Adrenal gland (tissue), 12 donors: ENCODE results near the gene CALHM3. TPM values are rescaled to one million over a fixed set of nuclear protein-coding genes. Genes with fewer than 3 reads are reported as not detected.
"Not testable (repeated sequence)": the region's sequence is repeated elsewhere in the genome, so short reads cannot be mapped to it uniquely, and the experiment has no call there.

Experiments used
- DNase-seq, 7 donors: peaks; one replicate each; pipeline ENCODE4 v3.0.0-alpha.2; 2019 to 2020
- H3K27ac ChIP-seq, 5 donors: fragments of 200-600 bp; sonication (generic) in 4 of 5; 1 replicate in 3 of 5; 2 replicates in 2 of 5; pipeline versions ENCODE4 v1.5.1 to v1.8.0; 2016 to 2020; ENCODE audit warnings: mild to moderate bottlenecking in 1 of 5
- H3K27me3 ChIP-seq: fragments of 200-600 bp; 2 replicates; pipeline ENCODE4 v1.8.0; 2021
- H3K36me3 ChIP-seq, 2 donors: fragments of 200-600 bp; replicated peaks in 1 of 2; 1 replicate in 1 of 2; 2 replicates in 1 of 2; pipeline versions ENCODE4 v1.5.1 to v1.8.0; 2018 to 2022
- H3K4me1 ChIP-seq, 2 donors: fragments of 200-600 bp; replicated peaks in 1 of 2; 1 replicate in 1 of 2; 2 replicates in 1 of 2; pipeline versions ENCODE4 v1.5.1 to v1.8.0; 2018 to 2021
- H3K4me3 ChIP-seq, 4 donors: fragments of 200-600 bp; sonication (generic) in 3 of 4; one replicate each; pipeline ENCODE4 v1.5.1; 2016 to 2018
- H3K9me3 ChIP-seq, 3 donors: fragments of 200-600 bp; sonication (generic) in 1 of 3; replicated peaks in 1 of 3; 1 replicate in 2 of 3; 2 replicates in 1 of 3; pipeline versions ENCODE4 v1.5.1 to v1.8.0; 2016 to 2021
- CTCF ChIP-seq, 6 experiments: fragments of 450-650 bp in 4 of 6; fragments of 200-600 bp in 2 of 6; sonication (generic) in 1 of 6; IDR thresholded peaks; 1 replicate in 5 of 6; 2 replicates in 1 of 6; pipeline versions ENCODE4 v1.5.1 to v1.8.0; 2016 to 2021; ENCODE audit warnings: antibody characterized with exemption in 6 of 6, mild to moderate bottlenecking in 2 of 6, moderate library complexity in 1 of 6
- POLR2A ChIP-seq, 2 donors: fragments of 450-650 bp; IDR thresholded peaks; one replicate each; pipeline ENCODE4 v1.6.1; 2017; ENCODE audit warnings: antibody characterized with exemption in 2 of 2, mild to moderate bottlenecking in 2 of 2, moderate library complexity in 1 of 2
- WGBS, 4 donors: extraction: QIAGEN DNeasy Blood & Tissue Kit in 2 of 4; methylation state at CpG; one replicate each; pipeline versions ENCODE4 v1.1.5 to v1.1.7; 2013 to 2017; 5-methylcytosine and 5-hydroxymethylcytosine counted together
- intact Hi-C, 2 donors: fragments of 100-400 bp; cut with DNase I; formaldehyde crosslinking; loops; one replicate each; pipeline versions ENCODE4 v1.14.1 to v1.15.0; 2022 to 2023
- polyA plus RNA-seq, 3 donors: library from polyadenylated mRNA; stranded (reverse); fragments of 200-250 nt in 2 of 3; fragments of 350-450 nt in 1 of 3; fragmentation: Illumina TruSeq in 1 of 3; extraction: RNeasy Lipid Tissue Mini Kit (QIAGEN cat#74804) in 1 of 3; gene quantifications; one replicate each; pipeline ENCODE4 v1.2.3, GENCODE V29; 2013 to 2014
- total RNA-seq, 9 donors: library from RNA; depleted of rRNA in 4 of 9; stranded (reverse); fragments of >200 nt in 4 of 9; fragments of 120-200 nt in 1 of 9; fragmentation: NEBNext Ultra II Directional in 1 of 9; extraction: Animal tissue kit (Norgen Biotek cat#: 25700) in 1 of 9; gene quantifications; one replicate each; pipeline versions ENCODE4 v1.1.0 to v1.2.4, GENCODE V29; 2013 to 2023
- donor health status: healthy with polysubstance abuse.
- donor health status: Bipolar disorder and iron deficiency.
- donor health status: DM: yes; HTN: yes; CAD: no.
- donor health status: DM: no; HTN: no; CAD: no.
- donor health status: DM: no; HTN: no; CAD: no.
- donor health status: DM: yes; HTN: yes; CAD: no.

Gene CALHM3
- total and polyA plus RNA-seq, 12 donors = 0.03 TPM; not detected in 11

GRCh38 chr10:103510046-103510685, 31.1 kb upstream of the CALHM3 start:
- peak in 1 of 7 donors; percentile 46 for DNase-seq
- peaks cover 0 to under 1% of the 10 kb centered on the region in 2 donors for H3K4me1 ChIP-seq
- intact Hi-C loops = no loop called here
- TF ChIP-seq POLR2A (IDR thresholded peaks at IDR 0.05) (no peak), CTCF (IDR thresholded peaks at IDR 0.05) (no peak)
- WGBS, 4 donors = 78 to 95% (median 88%) methylated on average over 4 to 8 of the region's 8 CpGs
- H3K36me3 ChIP-seq = no peaks in the 10 kb centered on the region
- H3K9me3 ChIP-seq = no peaks in the 10 kb centered on the region
- H3K27ac ChIP-seq = no peak overlapping the region
- H3K4me3 ChIP-seq = no peak overlapping the region
- no peaks in the 10 kb centered on the region for H3K27me3 ChIP-seq

GRCh38 chr10:103507235-103508191, 28.5 kb upstream of the CALHM3 start:
- peak in 2 of 7 donors; percentile 13 to 50 for DNase-seq
- no peaks in the 10 kb centered on the region for H3K9me3 ChIP-seq
- H3K4me3 ChIP-seq = no peak overlapping the region
- 39 to 57% (median 47%) methylated on average over 8 to 10 of the region's 10 CpGs for WGBS, 4 donors
- peaks cover 6 to 12% of the 10 kb centered on the region in 2 donors for H3K4me1 ChIP-seq
- no peak overlapping the region for H3K27ac ChIP-seq
- intact Hi-C loops = no loop called here
- no peaks in the 10 kb centered on the region for H3K36me3 ChIP-seq
- TF ChIP-seq CTCF (IDR thresholded peaks at IDR 0.05) (no peak), POLR2A (IDR thresholded peaks at IDR 0.05) (no peak)
- H3K27me3 ChIP-seq = no peaks in the 10 kb centered on the region

- Histone ChIP-seq H3K27me3 (no peaks in the 10 kb centered on the region), H3K4me1 (peaks cover 6 to 12% of the 10 kb centered on the region in 2 donors), H3K4me3 (no peak overlapping the region), H3K9me3 (no peaks in the 10 kb centered on the region), H3K36me3 (no peaks in the 10 kb centered on the region), H3K27ac (no peak overlapping the region)
- WGBS, 4 donors = 89 to 94% (median 91%) methylated on average over 4 of the region's 4 CpGs
- intact Hi-C loops = no loop called here
- TF ChIP-seq POLR2A (IDR thresholded peaks at IDR 0.05) = no peak
- no peak for TF ChIP-seq CTCF (IDR thresholded peaks at IDR 0.05)
- peak in 2 of 7 donors; percentile 1 to 38 for DNase-seq
Measured at GRCh38 chr10:103506061-103506460, 27.0 kb upstream of the CALHM3 start.

- 19 to 37% (median 24%) methylated on average over 10 of the region's 10 CpGs for WGBS, 4 donors
- H3K4me3 ChIP-seq = no peak overlapping the region
- H3K9me3 ChIP-seq = no peaks in the 10 kb centered on the region
- no peaks in the 10 kb centered on the region for H3K36me3 ChIP-seq
- intact Hi-C loops = no loop called here
- peaks cover 6 to 12% of the 10 kb centered on the region in 2 donors for H3K4me1 ChIP-seq
- no peaks in the 10 kb centered on the region for H3K27me3 ChIP-seq
- DNase-seq = peak in 6 of 7 donors; percentile 52 to 75 (median 67)
- TF ChIP-seq POLR2A (IDR thresholded peaks at IDR 0.05) (no peak), CTCF (IDR thresholded peaks at IDR 0.05) (no peak)
- H3K27ac ChIP-seq = peak overlapping the region in 2 of 5 donors; percentile 12 to 25
Measured at GRCh38 chr10:103504181-103504783, 25.2 kb upstream of the CALHM3 start.

GRCh38 chr10:103503777-103504176, 24.7 kb upstream of the CALHM3 start:
- 87 to 95% (median 93%) methylated on average over 6 of the region's 6 CpGs for WGBS, 4 donors
- H3K36me3 ChIP-seq, intact Hi-C loops, H3K9me3 ChIP-seq, H3K27ac ChIP-seq, H3K27me3 ChIP-seq, H3K4me3 ChIP-seq: not testable (repeated sequence)
- peak in 1 of 7 donors; percentile 5 for DNase-seq
- H3K4me1 ChIP-seq = peaks cover 6 to 12% of the 10 kb centered on the region in 2 donors
